HepG2 (cell line): ENCODE measurements around the gene CELF4.

Source experiments
- POLR2AphosphoS5 ChIP-seq: IDR thresholded peaks from 2 replicates; pipeline ENCODE4 v1.6.1; 2012; ENCODE audit warnings: low read depth, low read length
- PTBP1 ChIP-seq: fragments of 200-400 bp; formaldehyde crosslinking; IDR thresholded peaks from 2 replicates; pipeline ENCODE4 v1.6.1; 2018; ENCODE audit warnings: low read length, low read depth; ENCODE audit not compliant: poor library complexity, severe bottlenecking
- RBM39 ChIP-seq: fragments of 200-400 bp; formaldehyde crosslinking; IDR thresholded peaks from one replicate; pipeline ENCODE4 v1.6.1; 2018; ENCODE audit warnings: antibody characterized with exemption, mild to moderate bottlenecking, low read depth, low read length; ENCODE audit not compliant: poor library complexity, severe bottlenecking
- TCF12 ChIP-seq, 2 experiments: fragments of 450-650 bp in 1 of 2; sonication (generic) in 1 of 2; formaldehyde crosslinking in 1 of 2; IDR thresholded peaks; 2 replicates each; pipeline versions ENCODE4 v1.6.1 to v1.8.0; 2017 to 2022; ENCODE audit warnings: antibody characterized with exemption in 1 of 2, mild to moderate bottlenecking in 1 of 2, missing genetic modification reagents in 1 of 2, moderate library complexity in 1 of 2
- TF ChIP-seq, protein P1 (sequence below): sonication (generic); formaldehyde crosslinking; IDR thresholded peaks from one replicate; pipeline ENCODE4 v1.5.1; 2020; ENCODE audit warnings: mild to moderate bottlenecking, missing genetic modification reagents; ENCODE audit errors: not compliant biosample characterization

DNA sequence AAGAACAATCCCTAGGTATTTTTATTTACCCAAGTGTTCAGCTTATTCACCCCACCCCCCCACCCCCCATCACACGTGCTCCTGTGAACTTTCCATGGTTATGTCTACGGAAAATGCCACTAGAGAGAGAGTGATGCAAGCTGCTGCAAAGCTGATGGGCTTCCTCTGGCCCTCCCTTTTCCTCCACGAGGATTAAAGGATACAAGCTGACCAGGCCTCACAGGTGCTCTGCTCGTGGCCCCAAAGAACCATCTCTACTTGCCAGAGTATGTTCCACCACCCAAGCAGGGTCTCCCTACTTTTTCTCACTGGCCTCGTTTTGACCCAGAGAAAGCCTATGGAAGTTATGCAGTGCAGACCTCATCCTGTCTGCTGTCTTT is 342.6 kb downstream of the CELF4 start:
- no peak for TF ChIP-seq TCF12 (IDR thresholded peaks at IDR 0.05)
- no peak for TF ChIP-seq TCF12 (CRISPR knock-in tag; IDR thresholded peaks at IDR 0.05)
- TF ChIP-seq RBM39: no peak
- no peak for TF ChIP-seq PTBP1
- TF ChIP-seq, protein P1, sequence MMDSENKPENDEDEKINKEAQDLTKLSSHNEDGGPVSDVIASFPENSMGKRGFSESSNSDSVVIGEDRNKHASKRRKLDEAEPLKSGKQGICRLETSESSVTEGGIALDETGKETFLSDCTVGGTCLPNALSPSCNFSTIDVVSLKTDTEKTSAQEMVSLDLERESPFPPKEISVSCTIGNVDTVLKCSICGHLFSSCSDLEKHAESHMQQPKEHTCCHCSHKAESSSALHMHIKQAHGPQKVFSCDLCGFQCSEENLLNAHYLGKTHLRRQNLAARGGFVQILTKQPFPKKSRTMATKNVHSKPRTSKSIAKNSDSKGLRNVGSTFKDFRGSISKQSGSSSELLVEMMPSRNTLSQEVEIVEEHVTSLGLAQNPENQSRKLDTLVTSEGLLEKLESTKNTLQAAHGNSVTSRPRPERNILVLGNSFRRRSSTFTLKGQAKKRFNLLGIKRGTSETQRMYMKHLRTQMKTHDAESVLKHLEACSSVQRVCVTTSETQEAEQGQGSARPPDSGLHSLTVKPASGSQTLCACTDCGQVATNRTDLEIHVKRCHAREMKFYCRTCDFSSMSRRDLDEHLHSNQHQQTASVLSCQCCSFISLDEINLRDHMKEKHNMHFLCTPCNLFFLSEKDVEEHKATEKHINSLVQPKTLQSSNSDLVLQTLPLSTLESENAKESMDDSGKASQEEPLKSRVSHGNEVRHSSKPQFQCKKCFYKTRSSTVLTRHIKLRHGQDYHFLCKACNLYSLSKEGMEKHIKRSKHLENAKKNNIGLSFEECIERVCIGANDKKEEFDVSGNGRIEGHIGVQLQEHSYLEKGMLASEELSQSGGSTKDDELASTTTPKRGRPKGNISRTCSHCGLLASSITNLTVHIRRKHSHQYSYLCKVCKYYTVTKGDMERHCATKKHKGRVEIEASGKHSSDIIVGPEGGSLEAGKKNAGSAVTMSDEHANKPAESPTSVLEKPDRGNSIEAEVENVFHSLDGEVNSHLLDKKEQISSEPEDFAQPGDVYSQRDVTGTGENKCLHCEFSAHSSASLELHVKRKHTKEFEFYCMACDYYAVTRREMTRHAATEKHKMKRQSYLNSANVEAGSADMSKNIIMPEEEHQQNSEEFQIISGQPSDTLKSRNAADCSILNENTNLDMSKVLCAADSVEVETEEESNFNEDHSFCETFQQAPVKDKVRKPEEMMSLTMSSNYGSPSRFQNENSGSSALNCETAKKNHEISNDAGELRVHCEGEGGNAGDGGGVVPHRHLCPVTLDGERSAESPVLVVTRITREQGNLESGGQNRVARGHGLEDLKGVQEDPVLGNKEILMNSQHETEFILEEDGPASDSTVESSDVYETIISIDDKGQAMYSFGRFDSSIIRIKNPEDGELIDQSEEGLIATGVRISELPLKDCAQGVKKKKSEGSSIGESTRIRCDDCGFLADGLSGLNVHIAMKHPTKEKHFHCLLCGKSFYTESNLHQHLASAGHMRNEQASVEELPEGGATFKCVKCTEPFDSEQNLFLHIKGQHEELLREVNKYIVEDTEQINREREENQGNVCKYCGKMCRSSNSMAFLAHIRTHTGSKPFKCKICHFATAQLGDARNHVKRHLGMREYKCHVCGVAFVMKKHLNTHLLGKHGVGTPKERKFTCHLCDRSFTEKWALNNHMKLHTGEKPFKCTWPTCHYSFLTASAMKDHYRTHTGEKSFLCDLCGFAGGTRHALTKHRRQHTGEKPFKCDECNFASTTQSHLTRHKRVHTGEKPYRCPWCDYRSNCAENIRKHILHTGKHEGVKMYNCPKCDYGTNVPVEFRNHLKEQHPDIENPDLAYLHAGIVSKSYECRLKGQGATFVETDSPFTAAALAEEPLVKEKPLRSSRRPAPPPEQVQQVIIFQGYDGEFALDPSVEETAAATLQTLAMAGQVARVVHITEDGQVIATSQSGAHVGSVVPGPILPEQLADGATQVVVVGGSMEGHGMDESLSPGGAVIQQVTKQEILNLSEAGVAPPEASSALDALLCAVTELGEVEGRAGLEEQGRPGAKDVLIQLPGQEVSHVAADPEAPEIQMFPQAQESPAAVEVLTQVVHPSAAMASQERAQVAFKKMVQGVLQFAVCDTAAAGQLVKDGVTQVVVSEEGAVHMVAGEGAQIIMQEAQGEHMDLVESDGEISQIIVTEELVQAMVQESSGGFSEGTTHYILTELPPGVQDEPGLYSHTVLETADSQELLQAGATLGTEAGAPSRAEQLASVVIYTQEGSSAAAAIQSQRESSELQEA (CRISPR knock-in tag): no peak
- no peak for TF ChIP-seq POLR2AphosphoS5
